Measurements from ENCODE around the gene OR52I2.

DNA sequence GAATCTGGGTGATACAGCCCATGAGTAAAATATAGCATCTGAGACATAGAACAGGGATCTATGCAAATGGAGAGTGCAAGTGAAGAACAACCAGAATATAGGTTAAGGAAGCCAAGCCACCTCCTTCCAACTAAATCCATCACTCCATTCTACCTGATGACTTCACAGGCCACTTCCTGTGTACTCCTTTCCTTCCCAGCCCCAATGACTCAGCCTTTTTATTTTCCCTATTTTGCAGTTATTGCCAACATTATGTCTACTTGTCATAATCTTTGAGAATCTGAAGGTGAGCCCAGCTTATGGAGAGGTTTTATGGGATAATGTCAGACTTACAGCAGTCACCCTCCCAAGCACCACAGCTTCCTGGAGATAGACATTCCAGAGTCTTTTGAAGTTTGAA lies 38.0 kb upstream of the OR52I2 start:
- TF ChIP-seq CTCF (IDR thresholded peaks at IDR 0.05) (no peak), POLR2A (IDR thresholded peaks at IDR 0.05) (no peak)

All from ovary (tissue), 3 donors.